Adrenal gland (tissue), 12 donors: ENCODE data around the gene ALG2. TPM values are rescaled to one million over a fixed set of nuclear protein-coding genes. Genes with fewer than 3 reads are reported as not detected.

Source experiments
- DNase-seq, 7 donors: peaks; one replicate each; pipeline ENCODE4 v3.0.0-alpha.2; 2019 to 2020
- H3K27ac ChIP-seq, 5 donors: fragments of 200-600 bp; sonication (generic) in 4 of 5; 1 replicate in 3 of 5; 2 replicates in 2 of 5; pipeline versions ENCODE4 v1.5.1 to v1.8.0; 2016 to 2020; ENCODE audit warnings: mild to moderate bottlenecking in 1 of 5
- H3K27me3 ChIP-seq: fragments of 200-600 bp; 2 replicates; pipeline ENCODE4 v1.8.0; 2021
- H3K36me3 ChIP-seq, 2 donors: fragments of 200-600 bp; replicated peaks in 1 of 2; 1 replicate in 1 of 2; 2 replicates in 1 of 2; pipeline versions ENCODE4 v1.5.1 to v1.8.0; 2018 to 2022
- H3K4me1 ChIP-seq, 2 donors: fragments of 200-600 bp; replicated peaks in 1 of 2; 1 replicate in 1 of 2; 2 replicates in 1 of 2; pipeline versions ENCODE4 v1.5.1 to v1.8.0; 2018 to 2021
- H3K4me3 ChIP-seq, 4 donors: fragments of 200-600 bp; sonication (generic) in 3 of 4; one replicate each; pipeline ENCODE4 v1.5.1; 2016 to 2018
- H3K9me3 ChIP-seq, 3 donors: fragments of 200-600 bp; sonication (generic) in 1 of 3; replicated peaks in 1 of 3; 1 replicate in 2 of 3; 2 replicates in 1 of 3; pipeline versions ENCODE4 v1.5.1 to v1.8.0; 2016 to 2021
- POLR2A ChIP-seq, 2 donors: fragments of 450-650 bp; IDR thresholded peaks; one replicate each; pipeline ENCODE4 v1.6.1; 2017; ENCODE audit warnings: antibody characterized with exemption in 2 of 2, mild to moderate bottlenecking in 2 of 2, moderate library complexity in 1 of 2
- WGBS, 4 donors: extraction: QIAGEN DNeasy Blood & Tissue Kit in 2 of 4; methylation state at CpG; one replicate each; pipeline versions ENCODE4 v1.1.5 to v1.1.7; 2013 to 2017; 5-methylcytosine and 5-hydroxymethylcytosine counted together
- intact Hi-C, 2 donors: fragments of 100-400 bp; cut with DNase I; formaldehyde crosslinking; loops; one replicate each; pipeline versions ENCODE4 v1.14.1 to v1.15.0; 2022 to 2023
- polyA plus RNA-seq, 3 donors: library from polyadenylated mRNA; stranded (reverse); fragments of 200-250 nt in 2 of 3; fragments of 350-450 nt in 1 of 3; fragmentation: Illumina TruSeq in 1 of 3; extraction: RNeasy Lipid Tissue Mini Kit (QIAGEN cat#74804) in 1 of 3; gene quantifications; one replicate each; pipeline ENCODE4 v1.2.3, GENCODE V29; 2013 to 2014
- total RNA-seq, 9 donors: library from RNA; depleted of rRNA in 4 of 9; stranded (reverse); fragments of >200 nt in 4 of 9; fragments of 120-200 nt in 1 of 9; fragmentation: NEBNext Ultra II Directional in 1 of 9; extraction: Animal tissue kit (Norgen Biotek cat#: 25700) in 1 of 9; gene quantifications; one replicate each; pipeline versions ENCODE4 v1.1.0 to v1.2.4, GENCODE V29; 2013 to 2023
- TF ChIP-seq, protein P1 (sequence below), 6 experiments: fragments of 450-650 bp in 4 of 6; fragments of 200-600 bp in 2 of 6; sonication (generic) in 1 of 6; IDR thresholded peaks; 1 replicate in 5 of 6; 2 replicates in 1 of 6; pipeline versions ENCODE4 v1.5.1 to v1.8.0; 2016 to 2021; ENCODE audit warnings: antibody characterized with exemption in 6 of 6, mild to moderate bottlenecking in 2 of 6, moderate library complexity in 1 of 6
- donor health status: healthy with polysubstance abuse.
- donor health status: Bipolar disorder and iron deficiency.
- donor health status: DM: yes; HTN: yes; CAD: no.
- donor health status: DM: no; HTN: no; CAD: no.
- donor health status: DM: no; HTN: no; CAD: no.
- donor health status: DM: yes; HTN: yes; CAD: no.

ALG2 gene
- total and polyA plus RNA-seq, 12 donors = 19.2 to 144 (median 60.8) TPM

DNA sequence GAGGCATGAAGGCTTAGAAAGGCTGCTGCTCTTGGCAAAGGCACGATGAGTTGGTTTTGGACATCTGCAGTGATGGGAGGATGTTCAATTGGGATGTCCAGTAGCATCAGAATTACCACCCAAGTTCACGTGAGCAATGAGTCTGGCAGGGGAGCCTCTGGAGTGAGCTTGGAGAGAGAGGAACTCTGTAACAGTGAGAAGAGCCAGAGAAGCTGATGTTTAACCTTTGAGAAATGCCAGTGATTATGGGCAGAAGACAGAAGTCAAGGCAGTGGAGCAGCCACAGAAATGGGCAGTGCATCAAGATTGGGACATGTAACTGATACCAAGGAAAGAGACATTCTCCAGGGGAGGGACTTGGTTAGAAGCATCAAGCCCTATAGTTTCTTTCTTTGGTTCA is 40.2 kb upstream of the ALG2 start:
- Histone ChIP-seq H3K27ac (no peak overlapping the region), H3K4me3 (no peak overlapping the region), H3K36me3 (no peaks in the 10 kb centered on the region), H3K4me1 (peaks cover 7 to 8% of the 10 kb centered on the region in 2 donors), H3K9me3 (no peaks in the 10 kb centered on the region), H3K27me3 (no peaks in the 10 kb centered on the region)
- 87 to 98% (median 92%) methylated on average over 2 of the region's 2 CpGs for WGBS, 4 donors
- DNase-seq = no peak
- no peak for TF ChIP-seq POLR2A (IDR thresholded peaks at IDR 0.05)
- TF ChIP-seq, protein P1, sequence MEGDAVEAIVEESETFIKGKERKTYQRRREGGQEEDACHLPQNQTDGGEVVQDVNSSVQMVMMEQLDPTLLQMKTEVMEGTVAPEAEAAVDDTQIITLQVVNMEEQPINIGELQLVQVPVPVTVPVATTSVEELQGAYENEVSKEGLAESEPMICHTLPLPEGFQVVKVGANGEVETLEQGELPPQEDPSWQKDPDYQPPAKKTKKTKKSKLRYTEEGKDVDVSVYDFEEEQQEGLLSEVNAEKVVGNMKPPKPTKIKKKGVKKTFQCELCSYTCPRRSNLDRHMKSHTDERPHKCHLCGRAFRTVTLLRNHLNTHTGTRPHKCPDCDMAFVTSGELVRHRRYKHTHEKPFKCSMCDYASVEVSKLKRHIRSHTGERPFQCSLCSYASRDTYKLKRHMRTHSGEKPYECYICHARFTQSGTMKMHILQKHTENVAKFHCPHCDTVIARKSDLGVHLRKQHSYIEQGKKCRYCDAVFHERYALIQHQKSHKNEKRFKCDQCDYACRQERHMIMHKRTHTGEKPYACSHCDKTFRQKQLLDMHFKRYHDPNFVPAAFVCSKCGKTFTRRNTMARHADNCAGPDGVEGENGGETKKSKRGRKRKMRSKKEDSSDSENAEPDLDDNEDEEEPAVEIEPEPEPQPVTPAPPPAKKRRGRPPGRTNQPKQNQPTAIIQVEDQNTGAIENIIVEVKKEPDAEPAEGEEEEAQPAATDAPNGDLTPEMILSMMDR (IDR thresholded peaks at IDR 0.05) = no peak
- intact Hi-C loops = loop anchor here in 1 of 2 donors (10.0 kb wide), 1 partner anchor 563 kb away; the partner anchor contains the start of gene NR4A3

DNA sequence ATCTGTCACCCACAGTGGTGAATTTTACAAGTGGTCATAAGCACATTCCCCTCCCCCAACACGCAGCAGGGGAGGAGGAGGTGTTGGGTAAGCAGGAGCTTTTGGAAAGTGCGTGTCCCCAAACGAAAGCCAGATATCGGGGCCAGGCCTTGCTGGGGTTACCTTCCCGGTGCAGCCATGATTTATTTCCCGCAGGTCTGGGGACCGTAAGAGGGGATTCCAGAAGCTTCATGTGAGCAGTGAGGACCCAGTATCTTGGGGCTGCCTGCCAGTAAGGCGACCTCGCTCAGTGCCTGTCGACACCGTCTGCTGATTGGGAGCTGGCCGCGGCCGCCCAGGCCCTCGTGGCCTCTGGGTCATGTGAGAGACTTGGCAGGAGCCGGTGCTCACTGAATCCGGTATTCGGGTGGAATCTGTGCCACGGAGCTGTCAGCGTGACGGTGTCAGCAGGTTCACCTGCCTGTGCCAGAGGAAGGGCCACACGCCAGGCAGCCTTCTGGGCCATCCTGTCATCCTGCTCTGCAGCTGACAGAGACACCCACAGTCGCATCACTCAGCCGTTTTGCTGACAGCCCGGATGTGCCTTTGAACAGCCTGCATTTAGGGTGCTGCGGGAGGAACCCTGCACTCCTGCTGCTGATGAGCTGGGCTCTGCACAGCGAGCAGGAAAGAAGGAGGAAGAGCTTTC is 37.6 kb upstream of the ALG2 start:
- no peaks in the 10 kb centered on the region for H3K27me3 ChIP-seq
- H3K4me3 ChIP-seq = peak overlapping the region in 2 of 4 donors; percentile 13 to 49
- peaks cover 7 to 8% of the 10 kb centered on the region in 2 donors for H3K4me1 ChIP-seq
- no peaks in the 10 kb centered on the region for H3K9me3 ChIP-seq
- 8 to 32% (median 17%) methylated on average over 11 to 27 of the region's 27 CpGs for WGBS, 4 donors
- intact Hi-C loops = no loop called here
- TF ChIP-seq, protein P1 (IDR thresholded peaks at IDR 0.05) = no peak
- TF ChIP-seq POLR2A (IDR thresholded peaks at IDR 0.05) = peak; percentile 25 to 87
- no peaks in the 10 kb centered on the region for H3K36me3 ChIP-seq
- peak; percentile 81 to 97 (median 94) for DNase-seq
- H3K27ac ChIP-seq = peak overlapping the region in 4 of 5 donors; percentile 49 to 83 (median 80)

DNA sequence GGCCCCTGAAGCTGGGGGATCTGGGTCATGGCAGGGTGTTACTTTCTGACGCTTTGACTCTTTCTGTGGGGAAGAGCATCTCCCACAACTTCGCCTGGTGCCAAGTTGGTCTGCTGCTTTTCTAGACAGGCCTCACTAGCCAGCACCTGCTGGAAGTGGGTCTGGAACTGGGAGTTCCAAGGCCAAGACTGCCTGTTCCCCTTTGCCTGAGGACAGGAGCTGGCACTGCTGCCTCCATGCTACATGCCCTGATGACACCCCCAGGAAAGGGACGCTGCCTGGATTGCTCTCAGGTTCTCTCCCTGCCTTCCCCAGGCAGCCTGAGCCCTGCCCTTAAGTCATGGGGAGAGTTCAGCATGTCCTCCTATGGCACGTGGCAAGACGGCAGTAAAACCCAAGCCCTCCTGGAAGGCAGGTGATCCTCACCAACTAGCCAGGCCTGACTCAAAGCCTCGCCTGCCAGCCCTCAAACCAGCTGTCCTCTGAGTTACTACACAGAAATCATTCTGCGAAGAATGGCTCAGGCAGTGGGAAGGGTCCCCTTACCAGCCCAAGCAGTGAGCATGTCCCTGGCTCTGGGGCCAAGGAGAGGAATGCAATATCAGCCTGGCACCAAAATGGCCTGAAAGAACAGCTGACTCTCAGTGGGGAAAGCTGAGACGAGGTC is 36.1 kb upstream of the ALG2 start:
- peaks cover 7 to 8% of the 10 kb centered on the region in 2 donors for H3K4me1 ChIP-seq
- DNase-seq = no peak
- 96 to 100% (median 98%) methylated on average over 5 to 8 of the region's 8 CpGs for WGBS, 4 donors
- no peaks in the 10 kb centered on the region for H3K27me3 ChIP-seq
- H3K9me3 ChIP-seq = no peaks in the 10 kb centered on the region
- no peaks in the 10 kb centered on the region for H3K36me3 ChIP-seq
- H3K27ac ChIP-seq = no peak overlapping the region
- intact Hi-C loops = no loop called here
- H3K4me3 ChIP-seq = no peak overlapping the region
- TF ChIP-seq POLR2A (IDR thresholded peaks at IDR 0.05) = no peak
- TF ChIP-seq, protein P1 (IDR thresholded peaks at IDR 0.05) = no peak

DNA sequence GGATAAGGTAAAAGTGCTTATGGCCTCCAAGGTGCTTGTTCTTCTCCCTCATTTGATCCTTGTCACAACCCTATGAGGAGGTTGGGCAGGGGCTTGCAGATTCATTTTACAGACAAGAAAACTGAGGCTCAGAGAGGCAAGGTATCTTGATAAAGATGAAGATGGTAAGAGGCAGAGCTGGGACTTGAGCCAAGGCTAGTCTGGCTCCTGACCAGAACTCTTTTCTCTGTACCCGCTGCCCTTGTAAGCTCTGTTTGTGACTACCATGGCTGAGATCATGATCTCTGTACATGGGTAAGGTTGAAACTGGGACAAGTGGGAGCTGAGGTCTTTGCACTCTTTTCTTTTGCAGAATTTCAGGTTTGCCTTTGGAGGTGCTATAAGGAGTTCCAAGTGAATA is 33.9 kb upstream of the ALG2 start:
- 50 to 57% (median 55%) methylated on average over 1 of the region's 1 CpG for WGBS, 4 donors
- no peak for TF ChIP-seq POLR2A (IDR thresholded peaks at IDR 0.05)
- TF ChIP-seq, protein P1 (IDR thresholded peaks at IDR 0.05) = no peak
- Histone ChIP-seq H3K9me3 (no peaks in the 10 kb centered on the region), H3K36me3 (no peaks in the 10 kb centered on the region), H3K27ac (no peak overlapping the region), H3K4me1 (peaks cover 7 to 8% of the 10 kb centered on the region in 2 donors), H3K27me3 (no peaks in the 10 kb centered on the region), H3K4me3 (no peak overlapping the region)
- intact Hi-C loops = no loop called here
- DNase-seq = peak in 1 of 7 donors; percentile 26
